ENCODE results near the gene PRKAG3.
"Not testable (repeated sequence)": the region's sequence is repeated elsewhere in the genome, so short reads cannot be mapped to it uniquely, and the experiment has no call there.

Gene PRKAG3

DNA sequence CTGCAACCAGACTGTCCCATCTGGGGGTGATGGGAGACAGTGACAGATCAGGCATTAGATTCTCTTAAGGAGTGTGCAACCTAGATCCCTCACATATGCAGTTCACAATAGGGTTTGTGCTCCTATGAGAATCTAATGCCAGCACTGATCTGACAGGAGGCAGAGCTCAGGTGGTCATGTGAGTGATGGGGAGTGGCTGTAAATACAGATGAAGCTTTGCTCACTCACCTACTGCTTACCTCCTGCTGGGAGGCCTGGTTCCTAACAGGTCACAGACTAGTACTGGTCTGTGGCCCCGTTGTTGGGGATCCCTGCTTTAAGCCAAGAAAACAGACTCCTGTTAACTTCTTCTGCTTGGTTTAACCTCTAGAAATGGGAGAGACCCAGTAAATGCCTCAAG, 46.5 kb downstream of the PRKAG3 start:
- DNase-seq (ENCODE audit: low read depth in 2 of 2, low spot score in 1 of 2), result no peak

DNA sequence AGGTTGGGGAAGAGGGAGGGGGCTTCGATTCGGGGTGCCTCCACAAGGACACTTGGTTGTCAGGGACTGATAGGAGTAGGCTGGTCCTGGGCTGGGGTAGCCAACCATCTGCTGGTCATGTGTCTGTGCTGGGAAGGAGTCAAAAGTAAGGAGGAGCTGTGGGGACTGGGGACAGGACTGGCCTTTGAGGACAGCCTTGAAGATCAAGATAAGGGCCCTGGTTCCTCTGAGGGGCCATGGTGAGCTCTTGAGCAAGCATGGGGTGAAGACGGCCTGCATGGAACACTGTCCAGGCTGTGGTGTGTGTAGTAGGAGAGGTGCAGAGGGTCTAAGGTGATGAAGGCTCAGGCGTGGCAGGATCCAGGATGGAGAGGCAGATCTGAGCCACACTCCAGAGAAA, 47.9 kb downstream of the PRKAG3 start:
- no peak for DNase-seq (ENCODE audit: low read depth in 2 of 2, low spot score in 1 of 2)

DNA sequence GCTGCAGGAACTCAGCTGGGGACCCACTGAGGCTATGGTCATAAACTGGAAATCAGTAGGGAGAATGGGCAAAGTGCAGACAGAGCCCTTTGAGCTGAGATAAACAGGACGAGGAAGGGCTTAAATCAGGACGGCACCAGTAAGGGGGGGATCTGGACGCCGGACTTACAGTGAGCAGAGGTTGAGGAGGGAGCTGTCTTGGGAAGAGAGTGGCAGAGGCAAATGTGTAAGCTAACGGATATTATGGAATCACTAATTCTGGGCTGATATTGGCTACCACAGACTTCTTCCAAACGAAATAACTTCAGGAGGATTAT, 49.1 kb downstream of the PRKAG3 start:
- DNase-seq (ENCODE audit: low read depth in 2 of 2, low spot score in 1 of 2), result no peak

DNA sequence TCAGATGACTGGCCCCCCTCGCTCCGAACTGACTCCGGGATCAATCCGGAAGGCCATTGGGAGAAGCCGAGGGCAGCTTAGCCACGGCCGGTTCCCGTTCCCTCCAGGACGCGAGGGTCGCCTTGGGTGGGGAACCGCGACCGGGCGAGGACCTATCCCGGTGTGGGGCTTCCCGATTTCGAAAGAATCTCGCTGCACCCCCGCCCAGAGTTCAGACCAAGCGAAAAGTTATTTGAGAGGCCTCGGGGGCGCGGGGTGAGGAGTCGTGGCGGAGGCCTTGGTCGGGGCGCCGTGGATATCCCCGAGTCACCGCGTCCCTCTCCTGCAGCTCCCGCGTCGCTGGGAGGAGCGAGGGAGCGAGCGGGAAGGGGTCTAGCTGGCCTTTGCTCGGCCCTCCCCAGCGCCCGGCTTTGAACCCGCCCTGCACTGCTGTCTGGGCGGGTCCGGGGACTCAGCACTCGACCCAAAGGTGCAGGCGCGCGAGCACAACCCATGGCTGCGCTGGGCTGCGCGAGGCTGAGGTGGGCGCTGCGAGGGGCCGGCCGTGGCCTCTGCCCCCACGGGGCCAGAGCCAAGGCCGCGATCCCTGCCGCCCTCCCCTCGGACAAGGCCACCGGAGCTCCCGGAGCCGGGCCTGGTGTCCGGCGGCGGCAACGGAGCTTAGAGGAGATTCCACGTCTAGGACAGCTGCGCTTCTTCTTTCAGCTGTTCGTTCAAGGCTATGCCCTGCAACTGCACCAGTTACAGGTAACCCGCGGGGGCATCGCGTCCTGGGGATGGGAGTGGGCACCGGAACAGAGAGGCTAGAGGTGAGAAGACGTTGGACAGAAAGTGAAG, 49.7 kb downstream of the PRKAG3 start, which contains the start of gene CYP27A1:
Gene CYP27A1, plus strand, starts transcription at position 457 of the 837 bp plus-strand sequence. Its CDS starts 36 bp downstream, at position 493.
- no peak for DNase-seq (ENCODE audit: low read depth in 2 of 2, low spot score in 1 of 2)

DNA sequence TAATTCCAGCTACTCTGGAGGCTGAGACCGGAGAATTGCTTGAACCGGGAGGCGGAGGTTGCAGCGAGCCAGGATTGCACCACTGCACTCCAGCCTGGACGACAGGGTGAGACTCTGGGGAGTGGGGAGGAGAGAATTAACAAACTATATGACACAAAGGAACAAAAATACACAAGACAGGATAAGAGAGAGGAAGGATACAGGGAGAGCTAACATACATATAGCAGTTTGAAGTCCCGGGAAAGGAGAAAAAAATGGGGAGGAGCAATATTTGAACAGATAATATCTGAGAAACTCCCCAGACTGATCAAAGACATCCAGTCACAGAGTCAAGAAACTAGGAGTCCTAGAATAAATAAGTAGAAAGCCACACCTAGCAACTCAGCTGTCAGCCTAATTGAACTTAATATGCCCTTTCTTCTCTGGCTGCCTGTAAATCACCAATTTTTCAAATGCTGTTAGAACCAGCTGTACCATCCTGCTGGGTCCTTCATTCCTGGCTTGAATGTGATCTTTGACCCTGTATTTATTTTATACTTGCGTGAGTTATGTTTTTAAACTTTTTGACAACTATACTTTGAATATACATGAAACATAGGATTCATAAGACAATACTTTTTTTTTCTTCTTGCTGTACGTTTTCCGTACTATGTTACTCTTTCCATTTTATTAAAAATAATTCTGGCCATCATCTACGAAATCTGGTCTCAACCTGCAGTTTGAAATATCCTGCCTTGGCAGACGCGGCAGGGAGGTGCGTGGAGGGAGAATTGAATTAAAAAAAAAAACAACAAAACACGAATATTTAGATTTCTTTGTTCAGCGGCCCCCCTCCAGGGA, 50.5 kb downstream of the PRKAG3 start:
- no peak for DNase-seq (ENCODE audit: low read depth in 2 of 2, low spot score in 1 of 2)

DNA sequence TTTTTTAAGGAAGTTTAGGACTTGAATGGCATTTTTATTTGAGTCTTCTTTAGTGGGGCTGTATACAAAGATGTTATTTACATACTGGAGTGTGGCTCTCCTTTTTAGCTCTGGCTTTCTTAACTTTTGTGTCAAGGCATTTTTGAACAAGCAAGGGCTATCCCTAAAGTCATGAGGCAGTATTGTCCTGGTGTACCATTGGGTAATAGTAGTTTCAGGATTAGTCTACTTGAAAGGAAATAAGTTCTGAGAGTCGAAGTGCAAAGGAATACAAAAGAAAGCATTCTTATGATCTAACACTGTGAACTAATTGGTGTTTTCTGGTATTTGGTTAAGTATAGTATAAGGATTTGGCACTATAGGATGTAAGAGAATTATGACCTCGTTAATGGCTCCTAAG, 51.6 kb downstream of the PRKAG3 start:
- no peak for DNase-seq (ENCODE audit: low read depth in 2 of 2, low spot score in 1 of 2)

DNA sequence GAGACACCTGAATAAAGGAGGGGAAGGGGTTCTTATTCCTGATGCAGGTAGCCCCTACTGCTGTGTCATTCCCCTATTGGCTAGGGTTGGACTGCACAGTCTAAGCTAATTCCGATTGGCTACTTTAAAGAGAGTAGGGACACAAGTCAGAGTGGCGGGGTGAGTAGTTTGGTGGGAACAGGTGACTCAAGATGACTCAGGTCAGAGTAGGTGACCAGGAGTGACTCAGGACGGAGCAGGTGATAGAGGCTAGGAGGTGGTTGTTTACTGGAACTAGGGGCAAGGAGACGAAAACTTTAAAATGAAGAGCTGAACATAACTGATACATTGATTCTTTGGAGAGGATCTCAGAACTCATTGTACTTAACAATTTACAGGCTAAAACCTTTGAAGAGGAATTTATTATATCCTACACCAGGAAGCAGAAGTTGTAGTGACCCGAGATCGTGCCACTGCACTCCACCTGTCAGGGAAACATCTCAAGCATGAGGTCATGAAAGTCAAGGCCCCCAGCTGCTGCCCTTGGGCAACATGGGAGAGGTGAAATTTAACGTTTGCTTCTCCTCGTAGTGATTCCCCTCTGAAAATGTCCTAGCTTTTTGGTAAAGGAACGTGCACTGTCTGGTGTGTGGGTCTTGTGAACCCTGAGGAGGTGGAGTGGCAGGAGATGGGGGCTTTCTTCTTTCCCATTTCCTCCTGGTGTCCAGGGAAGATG, 54.2 kb downstream of the PRKAG3 start:
- DNase-seq (ENCODE audit: low read depth in 2 of 2, low spot score in 1 of 2), result no peak

DNA sequence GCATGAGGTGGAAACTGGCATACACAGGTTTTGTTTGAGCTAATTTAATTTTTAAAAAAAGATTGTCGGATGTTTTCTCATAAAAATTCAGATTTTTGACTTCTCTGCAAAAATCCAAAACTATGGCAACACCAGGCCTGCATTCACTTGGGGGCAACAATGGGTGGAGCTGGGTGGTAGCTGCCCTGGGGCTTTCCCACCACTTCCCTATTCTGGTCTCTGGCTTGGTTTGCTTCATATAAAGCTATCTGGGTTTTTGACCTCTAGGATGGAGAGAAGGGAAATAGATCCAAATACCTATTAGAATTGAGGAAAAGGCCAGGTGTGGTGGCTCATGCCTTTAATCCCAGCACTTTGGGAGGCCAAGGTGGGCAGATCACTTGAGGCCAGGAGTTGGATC, 55.1 kb downstream of the PRKAG3 start:
- no peak for DNase-seq (ENCODE audit: low read depth in 2 of 2, low spot score in 1 of 2)

DNA sequence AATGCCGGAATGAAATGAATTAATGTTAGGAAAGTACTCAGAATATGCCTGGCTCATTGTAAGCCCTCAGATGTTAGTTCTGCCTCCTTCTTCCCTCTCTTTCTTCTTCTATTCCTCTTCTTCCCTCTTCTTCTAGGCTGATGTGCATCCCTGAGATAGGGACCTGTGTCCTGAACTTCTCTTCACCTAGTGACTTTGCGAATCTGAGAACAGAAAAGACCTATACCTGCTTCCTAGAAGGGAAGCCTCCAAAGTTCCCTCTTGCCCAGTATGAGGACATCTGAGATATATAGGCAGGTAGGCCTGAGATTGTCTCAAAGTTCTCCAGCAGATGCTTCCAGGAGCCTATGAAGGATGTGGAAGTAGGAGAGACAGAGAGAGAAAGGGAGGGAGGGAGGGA, 57.7 kb downstream of the PRKAG3 start:
- DNase-seq (ENCODE audit: low read depth in 2 of 2, low spot score in 1 of 2), result no peak

DNA sequence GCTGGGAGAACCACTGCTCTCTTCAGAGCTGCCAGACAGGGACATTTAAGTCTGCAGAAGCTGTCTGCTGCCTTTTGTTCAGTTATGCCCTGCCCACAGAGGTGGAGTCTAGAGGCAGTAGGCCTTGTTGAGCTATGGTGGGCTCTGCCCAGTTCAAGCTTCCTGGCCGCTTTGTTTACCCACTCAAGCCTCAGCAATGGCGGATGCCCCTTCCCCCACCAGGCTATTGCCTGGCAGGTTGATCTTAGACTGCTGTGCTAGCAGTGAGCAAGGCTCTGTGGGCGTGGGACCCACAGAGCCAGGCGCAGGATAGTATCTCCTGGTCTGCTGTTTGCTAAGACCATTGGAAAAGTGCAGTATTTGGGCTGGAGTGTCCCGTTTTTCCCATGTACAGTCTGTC, 58.8 kb downstream of the PRKAG3 start:
- DNase-seq (ENCODE audit: low read depth in 2 of 2, low spot score in 1 of 2), result not testable (repeated sequence)

All from stimulated activated CD8-positive, alpha-beta memory T cell treated with anti-CD3 and anti-CD28 coated beads, Interleukin-4, amount 100 ng/mL, for 1 hour (primary cell).